ENCODE measurements around the gene ADGRL1.

The ADGRL1 gene

DNA sequence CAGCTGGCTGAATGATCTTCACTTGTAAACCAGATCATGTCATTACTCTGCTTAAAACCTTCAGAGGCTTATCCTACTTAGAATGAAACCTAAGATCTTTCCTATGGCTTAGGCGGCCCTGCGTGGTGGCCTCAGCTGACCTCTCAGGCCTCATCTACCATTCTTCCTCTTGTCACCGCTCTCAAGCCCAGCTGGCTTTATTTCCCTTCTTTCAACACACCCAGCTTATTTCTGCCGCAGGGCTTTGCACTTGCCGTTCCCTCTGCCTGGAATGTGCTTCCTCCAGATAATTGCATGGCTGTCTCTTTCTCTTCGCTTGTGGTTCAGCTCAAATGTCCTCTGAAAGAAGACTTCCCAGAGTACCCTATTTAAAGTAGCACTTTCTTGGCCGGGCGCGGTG is 66.0 kb downstream of the ADGRL1 start:
- DNase-seq (ENCODE audit: low read depth in 2 of 2), result no peak

DNA sequence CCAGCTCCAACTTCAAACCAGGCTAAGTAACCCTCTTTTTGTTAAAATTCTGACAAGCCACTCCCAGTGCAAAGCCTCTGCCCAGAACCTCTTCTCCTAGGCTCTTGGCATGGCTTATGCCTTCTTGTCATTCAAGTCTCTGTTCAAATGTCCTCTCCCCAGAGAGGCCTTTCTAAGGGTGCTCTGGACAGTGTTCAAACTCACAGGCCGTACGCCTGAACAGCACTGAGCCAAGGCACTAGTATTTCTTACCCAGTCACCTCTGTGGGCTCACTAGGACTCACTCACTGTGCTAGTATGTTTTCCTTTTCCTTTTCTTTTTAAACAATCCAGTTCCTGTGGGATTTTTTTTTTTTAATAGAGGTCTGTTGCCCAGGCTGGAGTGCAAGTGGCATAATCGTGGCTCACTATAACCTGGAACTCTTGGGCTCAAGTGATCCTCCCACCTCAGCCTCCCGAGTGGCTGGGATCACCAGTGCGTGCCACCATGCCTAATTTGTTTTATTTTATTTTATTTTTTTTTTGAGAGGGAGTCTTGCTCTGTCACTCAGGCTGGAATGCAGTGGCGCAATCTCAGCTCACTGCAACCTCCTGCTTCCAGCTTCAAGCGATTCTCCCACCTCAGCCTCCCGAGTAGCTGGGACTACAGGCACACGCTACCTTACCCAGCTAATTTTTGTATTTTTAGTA is 67.2 kb downstream of the ADGRL1 start:
- DNase-seq (ENCODE audit: low read depth in 2 of 2), result no peak

DNA sequence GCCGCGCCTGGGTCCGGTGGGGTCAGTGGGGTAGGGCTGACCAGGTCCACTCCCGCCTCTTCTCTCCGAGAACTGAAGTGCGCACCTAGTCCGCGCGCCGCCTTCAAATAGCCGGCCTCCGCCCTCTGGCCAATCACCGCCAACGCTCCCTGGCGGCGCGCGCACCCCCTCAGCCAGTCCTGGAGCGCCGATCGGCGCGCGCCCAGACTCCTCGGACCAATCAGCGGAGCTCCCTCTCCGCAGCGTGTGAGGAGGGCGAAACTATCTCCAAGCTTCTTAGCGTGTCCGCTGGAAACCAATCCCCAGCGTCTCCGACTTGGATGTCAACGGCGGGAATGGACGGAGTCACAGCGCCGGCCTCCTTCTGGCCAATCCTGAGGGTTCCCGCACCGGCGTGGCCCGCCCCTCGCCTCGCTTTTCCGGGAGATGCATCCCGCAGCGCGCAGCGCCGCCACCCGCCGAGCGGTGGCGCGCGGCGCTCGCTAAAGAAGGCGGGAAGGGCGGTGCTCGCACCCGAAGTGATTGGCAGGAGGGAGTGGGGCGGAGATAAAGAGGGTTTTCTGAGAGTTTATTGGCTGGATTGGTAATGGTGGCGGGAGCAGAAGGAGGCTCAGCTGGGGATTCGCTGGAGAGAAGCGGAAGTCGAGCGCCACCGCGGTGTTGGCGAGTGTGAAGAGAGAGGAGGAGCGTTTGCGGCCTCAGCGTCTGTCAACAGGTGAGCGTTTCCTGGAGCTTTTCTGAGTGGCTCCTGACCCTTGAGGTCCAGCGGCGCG is 69.3 kb downstream of the ADGRL1 start, which contains the start of gene ASF1B:
Gene ASF1B, minus strand, starts transcription at position 81 of the 773 bp plus-strand sequence. CDS start 133 bp downstream, outside the sequence.
- DNase-seq (ENCODE audit: low read depth in 2 of 2), result peak; percentile 100

DNA sequence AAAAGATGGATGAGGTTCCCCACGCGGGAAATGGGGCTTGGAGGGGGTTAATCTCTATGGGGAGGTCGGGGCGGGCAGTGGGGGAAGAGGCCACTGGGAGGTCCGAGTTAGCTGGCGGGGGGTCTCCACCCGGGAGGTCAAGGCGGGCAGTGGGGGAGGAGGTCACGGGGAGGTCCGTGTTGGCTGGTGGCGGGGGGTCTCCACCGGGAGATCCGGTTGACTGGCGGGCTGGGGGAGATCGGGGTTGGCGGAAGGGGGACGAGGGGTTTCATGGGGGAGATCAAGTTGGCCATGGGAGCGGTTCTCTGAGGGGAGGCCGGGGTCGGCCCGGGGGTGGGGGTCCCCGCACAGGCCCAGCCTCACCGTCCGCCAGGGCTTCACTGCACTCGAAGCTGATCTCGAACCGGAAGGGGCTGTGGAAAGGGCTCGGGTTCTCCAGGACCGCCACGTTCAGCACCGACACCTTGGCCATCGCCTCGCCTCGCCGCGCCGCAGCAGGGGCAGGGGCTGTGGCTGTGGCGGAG is 69.9 kb downstream of the ADGRL1 start:
- DNase-seq (ENCODE audit: low read depth in 2 of 2), result no peak

DNA sequence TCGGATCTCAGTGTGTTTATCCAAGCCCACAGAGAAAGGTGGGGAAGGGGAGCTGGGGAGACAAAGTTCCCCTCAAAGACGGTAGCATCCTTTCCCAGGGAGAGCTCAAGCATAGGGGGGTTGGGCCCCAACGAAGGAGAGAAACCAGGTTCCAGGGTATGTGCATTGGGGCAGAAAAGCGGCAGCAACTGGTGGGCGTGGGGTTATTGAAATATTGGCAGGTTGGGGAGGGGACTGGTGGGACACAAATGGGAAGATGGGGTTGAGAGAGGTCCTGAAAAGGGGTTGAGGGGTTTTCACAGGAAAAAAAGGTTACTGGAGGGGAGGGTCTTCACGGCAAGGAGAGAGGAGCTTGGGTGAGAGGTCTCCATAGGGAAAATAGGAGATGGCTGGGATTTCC is 70.6 kb downstream of the ADGRL1 start:
- DNase-seq (ENCODE audit: low read depth in 2 of 2), result no peak

DNA sequence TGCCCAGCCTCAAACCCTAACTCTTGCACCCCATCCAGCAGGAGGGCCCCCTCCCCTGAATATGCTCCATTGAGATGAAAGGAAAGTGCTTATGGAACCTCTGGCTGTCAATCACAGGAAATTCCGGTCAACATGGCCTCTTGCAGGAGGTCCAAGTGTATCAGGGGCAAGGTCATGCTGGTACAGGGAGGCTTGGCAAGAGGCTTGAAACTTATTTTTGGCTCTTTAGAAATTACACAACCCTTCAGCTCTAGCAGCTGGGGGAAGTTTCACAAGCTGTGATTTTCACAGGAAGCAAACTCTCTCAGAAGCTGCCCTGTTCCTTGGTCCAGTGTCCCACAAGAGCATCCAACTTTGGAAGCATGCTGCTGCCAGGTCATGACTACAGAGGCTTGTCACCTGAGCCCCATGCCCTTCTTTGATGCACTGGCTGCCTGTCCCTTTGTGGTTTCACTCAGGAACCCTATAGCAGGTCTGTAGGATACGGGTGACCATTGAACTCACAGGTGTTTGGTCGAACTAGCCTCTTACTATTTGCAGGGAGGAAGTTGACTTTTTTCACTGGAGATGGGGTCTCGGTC is 78.0 kb downstream of the ADGRL1 start:
- DNase-seq (ENCODE audit: low read depth in 2 of 2), result no peak

DNA sequence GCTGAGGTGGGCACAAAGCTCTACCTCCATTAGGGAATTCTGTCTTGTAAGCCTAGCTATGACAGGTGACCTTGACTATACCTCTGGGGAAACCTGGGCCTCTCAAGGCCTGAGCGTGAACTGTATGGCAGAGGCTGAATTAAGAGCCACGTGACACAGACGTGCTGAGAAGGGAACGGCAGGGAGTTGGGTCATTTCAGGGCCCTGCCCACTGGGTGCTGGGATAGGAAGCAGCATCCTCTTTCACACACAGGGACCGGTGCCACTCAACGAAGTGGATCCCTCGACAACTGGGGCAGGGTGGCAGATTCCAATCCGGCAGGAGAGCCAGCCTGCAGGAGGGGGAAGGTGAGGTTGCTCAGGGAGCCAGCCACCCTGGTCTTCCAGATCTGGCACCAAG is 78.8 kb downstream of the ADGRL1 start:
- DNase-seq (ENCODE audit: low read depth in 2 of 2), result no peak

DNA sequence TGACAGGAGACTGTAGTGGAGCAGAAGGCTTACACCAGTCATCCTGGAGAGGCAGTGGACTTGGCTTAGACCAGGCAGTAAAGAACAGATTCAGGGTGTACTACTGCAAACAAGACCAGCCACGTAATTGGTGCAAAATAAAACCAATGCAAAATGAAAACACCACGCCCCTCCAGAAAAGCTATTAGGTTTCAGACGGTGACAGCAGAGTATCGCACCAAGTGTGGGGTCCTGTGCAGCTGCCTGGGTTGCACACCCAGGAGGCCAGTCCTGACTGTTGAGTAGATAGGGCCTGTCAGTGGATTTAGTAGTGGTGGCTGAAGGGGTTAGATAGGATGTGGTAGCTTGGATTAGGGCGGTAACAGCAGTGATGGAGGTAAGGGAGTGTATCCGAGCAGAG is 83.0 kb downstream of the ADGRL1 start:
- no peak for DNase-seq (ENCODE audit: low read depth in 2 of 2)

DNA sequence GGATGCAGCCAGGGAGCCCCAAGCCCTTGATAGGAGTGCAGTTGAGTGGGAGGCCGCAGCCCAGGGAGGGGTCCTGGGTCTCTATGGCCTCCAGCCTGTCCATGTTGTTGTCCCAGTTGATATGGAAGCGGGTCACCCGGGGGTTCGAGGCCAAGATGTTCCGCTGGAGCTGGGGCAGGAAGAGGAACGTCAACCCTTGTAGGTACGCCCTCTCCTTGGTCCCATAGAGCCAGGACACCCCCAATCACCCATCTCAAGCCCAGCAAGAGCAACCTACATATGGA is 85.5 kb downstream of the ADGRL1 start:
- DNase-seq (ENCODE audit: low read depth in 2 of 2), result no peak

DNA sequence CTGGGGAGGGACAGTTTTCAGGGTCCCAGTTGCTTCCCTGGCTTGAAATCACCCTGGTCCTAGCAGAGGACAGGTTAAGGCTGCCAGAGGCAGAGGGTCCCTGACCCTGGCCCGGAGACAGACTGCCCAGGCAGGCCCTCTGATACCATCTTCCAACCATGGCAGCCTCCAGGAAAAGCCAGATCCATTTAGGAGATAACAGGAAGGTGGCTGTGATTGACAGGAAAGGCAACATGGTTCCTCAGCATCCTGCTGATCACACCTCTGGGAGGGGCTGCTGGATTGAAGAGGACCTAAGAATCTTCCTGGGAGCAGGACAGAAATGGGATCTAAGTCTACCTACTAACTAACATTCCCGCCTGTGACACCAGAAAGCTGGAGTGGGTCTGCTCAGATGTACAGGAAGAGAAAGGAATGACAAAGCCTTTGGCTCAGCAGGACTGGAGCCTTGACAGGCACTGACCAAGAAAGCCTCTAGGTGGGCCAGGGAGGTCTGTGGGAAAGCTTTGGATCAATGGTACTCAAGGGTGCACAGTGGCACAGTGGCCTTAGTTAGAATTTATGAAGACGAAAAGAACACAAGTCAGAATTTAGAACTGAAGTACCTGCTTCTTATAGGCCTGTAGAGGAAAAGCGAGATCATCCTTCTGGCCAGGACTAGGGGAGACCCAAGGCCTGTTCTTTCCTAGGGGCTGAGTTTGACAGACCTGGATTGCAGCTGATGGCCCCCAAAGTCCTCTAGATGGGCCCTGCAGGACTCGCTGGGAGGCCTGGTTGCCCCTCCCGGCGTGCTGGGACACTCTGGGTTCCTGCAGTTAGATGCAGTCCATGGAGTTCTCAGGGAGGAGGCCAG is 86.1 kb downstream of the ADGRL1 start:
- DNase-seq (ENCODE audit: low read depth in 2 of 2), result no peak

DNA sequence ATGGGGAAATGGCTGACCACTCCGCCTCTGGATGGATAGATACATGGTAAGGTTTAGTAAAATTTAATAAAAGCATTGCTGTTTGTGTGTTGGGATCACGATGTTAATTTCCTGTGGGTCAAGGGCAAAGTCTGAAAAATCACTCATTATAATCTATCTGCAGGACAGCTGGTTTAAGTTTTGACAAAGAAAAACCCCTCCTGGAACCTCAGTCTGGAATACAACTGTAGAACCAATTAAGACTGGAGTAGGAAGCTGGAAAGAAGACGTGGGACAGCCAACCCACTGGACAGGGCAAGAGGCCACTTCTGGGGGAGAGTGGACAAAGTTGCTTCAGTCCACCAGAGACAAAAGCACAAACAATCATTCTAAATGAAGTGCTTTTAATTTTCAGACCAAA is 86.8 kb downstream of the ADGRL1 start:
- no peak for DNase-seq (ENCODE audit: low read depth in 2 of 2)

DNA sequence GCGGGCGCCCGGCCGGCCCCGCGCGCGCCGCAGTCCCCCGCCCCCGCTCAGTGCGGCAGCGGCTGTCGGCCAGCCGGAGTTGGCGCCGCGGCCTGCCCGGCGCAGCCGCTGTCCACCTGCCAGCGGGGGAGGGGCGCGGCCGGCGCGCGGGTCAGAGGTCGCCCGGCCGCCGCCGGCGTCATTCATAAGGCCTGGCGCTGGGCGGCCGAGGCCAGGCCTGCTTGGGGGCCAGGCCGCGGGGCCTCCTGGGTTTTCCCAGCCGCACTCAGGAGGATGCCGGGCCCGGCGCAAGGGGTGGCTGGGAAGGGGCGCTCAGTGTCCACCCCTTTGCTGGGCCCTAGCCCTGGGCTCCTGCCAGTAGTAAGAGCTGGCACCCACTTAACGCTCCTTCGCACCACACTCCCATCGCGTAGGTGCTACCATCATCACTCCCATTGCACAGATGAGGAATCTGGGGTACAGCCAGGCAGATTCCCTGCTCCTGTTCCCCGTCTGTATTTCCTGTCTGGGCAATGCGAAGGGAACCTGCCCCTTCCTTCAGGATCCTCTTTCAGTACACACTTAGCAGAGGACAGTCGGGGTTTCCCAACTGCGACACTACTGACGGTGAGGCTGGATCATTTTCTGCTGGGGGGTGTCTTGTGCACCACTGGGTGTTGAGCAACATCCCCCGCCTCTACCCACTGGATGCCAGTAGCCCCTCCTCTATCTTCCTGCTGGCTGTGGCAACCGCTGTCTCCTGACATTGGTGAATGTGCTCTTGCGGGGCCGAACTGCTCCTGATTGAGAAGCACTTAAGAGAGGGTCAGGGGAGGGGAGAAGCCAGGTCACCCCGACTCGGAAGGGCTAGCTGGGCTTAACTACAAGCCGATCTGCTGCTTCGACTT is 87.6 kb downstream of the ADGRL1 start:
- DNase-seq (ENCODE audit: low read depth in 2 of 2), result peak; percentile 12 to 14

DNA sequence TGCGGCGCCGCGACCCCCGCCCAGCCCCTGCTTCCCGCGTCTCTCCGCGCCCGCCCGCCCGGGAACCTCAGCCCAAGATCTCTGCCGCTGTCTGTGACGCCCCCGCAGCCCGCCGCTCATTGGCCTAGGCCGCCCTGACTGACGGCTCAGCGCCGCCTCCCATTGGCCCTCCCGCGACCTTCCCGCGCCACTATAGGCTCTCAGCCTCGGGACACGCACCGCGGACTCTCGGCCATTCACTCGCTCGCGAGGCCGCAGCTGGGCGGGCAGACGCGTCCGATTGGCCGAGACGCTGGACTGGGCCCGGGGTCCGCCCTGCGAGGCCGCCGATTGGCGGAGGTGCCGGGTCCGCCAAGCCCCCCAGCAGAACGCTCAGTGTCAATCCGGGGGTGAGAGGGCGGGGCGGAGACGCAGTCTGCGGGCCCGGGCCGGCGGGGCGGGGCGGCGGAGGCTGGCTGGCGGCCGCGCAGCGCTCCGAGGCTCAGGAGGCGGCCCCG is 88.3 kb downstream of the ADGRL1 start, which contains the start of gene PRKACA:
Gene PRKACA, minus strand, starts transcription at position 95 of the 497 bp plus-strand sequence. CDS start 215 bp downstream, outside the sequence.
- DNase-seq (ENCODE audit: low read depth in 2 of 2), result peak; percentile 97 to 98

DNA sequence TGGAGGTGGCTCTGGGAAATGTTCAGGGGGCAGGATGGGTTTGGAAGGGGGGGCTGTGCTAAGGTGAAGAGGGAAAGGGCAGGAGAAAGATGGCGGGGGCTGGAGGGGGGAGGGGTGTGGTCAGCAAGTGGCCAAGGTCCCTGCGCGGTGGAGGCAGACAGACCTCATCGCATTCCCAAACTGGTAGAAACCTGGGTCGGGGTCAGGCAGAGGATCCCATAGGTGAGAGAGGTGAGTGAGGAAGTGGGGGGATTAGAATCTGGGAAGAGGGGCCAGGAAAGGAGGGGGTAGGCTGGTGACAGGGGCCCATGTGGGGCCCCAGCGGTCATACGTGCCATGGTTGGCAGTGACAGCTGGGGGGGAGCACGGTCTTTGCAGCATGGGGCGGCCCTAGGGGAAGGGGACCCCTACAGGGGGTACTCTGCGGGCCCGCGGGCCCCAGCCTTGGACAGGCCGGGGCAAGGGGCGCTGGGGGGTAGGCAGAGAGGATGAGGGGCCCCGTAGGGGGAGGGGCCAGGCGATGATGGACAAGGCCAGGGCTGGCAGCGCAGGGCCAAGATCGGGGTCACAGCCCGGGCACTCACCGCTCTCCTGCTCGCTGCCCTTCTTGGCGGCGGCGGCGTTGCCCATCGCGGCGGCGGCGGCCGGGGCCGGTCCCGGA is 88.9 kb downstream of the ADGRL1 start:
- DNase-seq (ENCODE audit: low read depth in 2 of 2), result no peak

DNA sequence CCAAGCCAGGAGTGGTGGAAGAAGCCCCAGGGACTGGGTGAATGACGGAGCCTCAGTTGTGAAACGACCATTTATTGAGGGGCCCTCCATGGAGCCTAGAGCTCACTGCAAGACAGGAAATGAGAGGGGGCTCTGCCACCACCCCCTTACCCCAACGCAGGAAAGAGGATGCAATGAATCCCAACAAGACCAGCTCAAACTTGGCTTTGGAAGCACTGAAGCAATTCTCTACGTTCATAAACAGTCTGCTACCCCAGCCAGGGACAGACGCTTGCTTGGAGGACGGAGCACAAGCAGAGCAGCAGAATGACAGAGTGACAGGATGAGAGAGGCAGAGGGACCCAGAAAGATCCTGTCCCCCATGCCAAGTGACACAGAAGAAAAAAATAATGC is 89.4 kb downstream of the ADGRL1 start:
- DNase-seq (ENCODE audit: low read depth in 2 of 2), result no peak

DNA sequence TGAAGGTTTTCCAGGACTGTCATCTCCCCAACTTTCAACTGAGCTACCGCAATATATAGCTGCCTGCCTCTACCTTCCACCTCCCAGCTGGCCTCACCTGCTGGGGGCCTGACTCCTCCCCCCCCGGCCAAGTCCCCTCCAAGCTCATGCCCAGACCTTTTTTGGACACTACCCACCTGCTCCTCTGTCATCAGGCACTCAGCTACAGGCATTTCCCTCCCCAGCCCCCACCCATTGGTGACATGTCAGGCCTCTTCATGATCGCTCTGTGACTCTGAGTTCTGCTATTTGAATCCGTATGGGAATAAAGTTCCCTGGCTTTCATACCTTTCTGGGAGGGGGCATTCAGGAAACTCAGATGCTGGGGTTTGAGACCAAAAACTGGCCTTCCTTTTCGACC is 90.2 kb downstream of the ADGRL1 start:
- no peak for DNase-seq (ENCODE audit: low read depth in 2 of 2)

DNA sequence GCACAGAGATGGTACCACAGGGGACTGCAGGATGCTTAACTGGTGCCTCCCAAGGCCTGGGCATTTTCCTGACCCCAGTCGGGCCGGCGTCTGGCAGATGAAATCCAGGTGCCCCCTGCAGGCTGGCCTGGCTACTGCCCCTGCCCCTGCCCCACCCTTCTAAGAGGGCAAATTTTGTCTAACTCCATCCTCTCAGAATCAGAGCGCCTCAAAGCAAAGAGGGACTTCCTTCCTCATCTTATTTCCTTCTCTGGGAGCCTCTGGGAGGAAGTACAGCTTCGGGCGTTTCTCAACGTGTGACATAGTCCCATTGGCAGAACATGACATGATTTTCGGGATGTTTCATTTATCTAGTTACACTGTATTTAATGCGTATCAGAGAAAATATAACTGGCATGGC is 91.1 kb downstream of the ADGRL1 start:
- DNase-seq (ENCODE audit: low read depth in 2 of 2), result no peak

DNA sequence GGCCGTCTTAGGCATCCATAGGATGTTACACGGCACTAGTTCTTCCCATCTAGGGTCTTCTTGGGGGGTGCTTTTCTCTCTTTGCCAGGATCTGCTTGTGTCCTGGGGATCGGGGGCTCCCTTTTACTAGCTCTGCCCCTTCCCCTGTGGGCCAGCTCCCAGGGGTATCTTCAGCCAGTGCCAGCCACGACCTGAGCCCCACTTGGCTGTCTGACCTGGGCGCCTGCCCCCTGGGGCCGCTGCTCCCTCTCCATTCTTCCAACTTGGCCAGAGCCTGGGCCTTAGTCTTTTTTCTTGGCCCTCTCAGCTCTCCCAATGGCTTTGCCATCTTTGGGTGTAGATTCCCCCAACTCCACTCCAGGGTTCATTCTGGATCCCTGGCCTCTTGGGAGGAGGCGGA is 91.5 kb downstream of the ADGRL1 start:
- DNase-seq (ENCODE audit: low read depth in 2 of 2), result no peak

DNA sequence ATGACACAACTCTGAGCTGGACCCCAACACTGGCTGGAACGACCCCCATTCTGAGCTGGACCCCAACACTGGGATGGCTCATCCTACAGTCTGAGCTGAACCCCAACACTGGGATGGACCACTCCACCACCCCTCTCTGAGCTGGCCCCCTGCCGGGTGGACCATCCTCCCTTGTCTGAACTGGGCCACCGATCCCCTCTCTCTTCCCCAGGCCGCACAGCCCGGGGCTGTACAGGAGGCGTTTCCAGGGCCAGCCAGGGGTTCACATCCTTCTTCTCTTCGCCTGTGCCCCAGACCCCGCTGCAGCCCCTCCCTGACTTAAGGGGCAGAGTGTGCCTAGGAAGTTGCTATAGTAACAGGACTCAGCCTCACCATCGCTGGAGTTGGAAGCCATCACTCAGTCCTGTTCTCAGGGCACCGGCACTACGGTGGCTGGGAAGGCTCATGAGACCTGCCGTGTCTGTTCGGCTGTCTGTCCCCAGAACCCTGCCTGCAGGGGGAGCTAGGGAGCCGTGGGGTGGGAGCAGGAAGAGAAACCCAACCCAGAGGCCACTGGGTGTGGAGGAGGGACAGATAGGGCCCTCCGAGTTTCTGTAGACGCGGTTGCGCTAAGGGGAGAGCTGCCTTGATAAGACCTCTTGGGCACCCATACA is 92.1 kb downstream of the ADGRL1 start:
- DNase-seq (ENCODE audit: low read depth in 2 of 2), result no peak

All from fibroblast of skin of left quadriceps (primary cell).